PC-9 (cell line): Measurements from ENCODE around the gene SPOCK3.

Experiments
- CTCF ChIP-seq: fragments of 200-600 bp; sonication (generic); conservative IDR thresholded peaks from 2 replicates; pipeline ENCODE4 v1.6.1; 2017; ENCODE audit warnings: mixed run types, antibody characterized with exemption, mild to moderate bottlenecking, moderate library complexity
- EZH2 ChIP-seq: fragments of 200-600 bp; sonication (generic); IDR thresholded peaks from 2 replicates; pipeline ENCODE4 v1.8.0; 2017; ENCODE audit warnings: antibody characterized with exemption, low read depth

DNA sequence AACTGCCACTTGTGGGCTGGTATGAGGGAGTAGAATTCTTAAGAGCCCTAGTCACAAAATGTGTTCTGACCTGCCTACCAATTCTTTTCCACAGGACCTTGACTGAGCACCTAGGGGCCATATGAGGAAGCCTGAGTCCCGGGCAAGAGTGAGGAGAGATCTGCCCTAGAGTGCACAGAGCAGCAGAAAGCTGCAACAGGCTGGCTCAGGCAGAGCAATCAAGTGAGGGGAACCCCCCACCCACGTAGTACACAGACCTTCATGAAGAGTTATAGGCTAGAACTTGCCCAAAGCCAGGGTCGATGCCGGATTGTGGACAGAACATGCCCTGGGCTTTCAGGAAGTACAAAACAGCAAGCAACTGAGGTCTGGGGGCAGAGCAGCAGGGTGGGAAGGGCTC lies 117.0 kb downstream of the SPOCK3 start:
- TF ChIP-seq CTCF (no peak), EZH2 (no peak)
